ENCODE measurements around the gene CASP10. TPM values are rescaled to one million over a fixed set of nuclear protein-coding genes. Genes with fewer than 3 reads are reported as not detected.

The CASP10 gene
- total and polyA plus RNA-seq, 2 donors (not counting 1 experiment from before 2014, with no cell fraction given): 16.0 to 34.3 TPM

GRCh38 chr2:201242571-201243277, 59.8 kb downstream of the CASP10 start:
- H3K9ac ChIP-seq (ENCODE audit: low read length): no peak overlapping the region
- H3K27ac ChIP-seq (ENCODE audit: low read length in 2 of 2): peak overlapping the region; percentile 27 to 42
- ChIA-PET POLR2A (no interaction called here), CTCF (interaction anchor here (0.6 to 1.6 kb wide), 9 partner anchors 11 to 155 kb away, joined by 3 to 14 read pairs (median 7); partner anchors contain the start of gene CASP8)
- intact Hi-C loops (cut with micrococcal nuclease): loop anchor here (1.0 kb wide), 1 partner anchor 11 kb away; no protein-coding TSS in a partner anchor
- peaks cover 0 to 7% of the 10 kb centered on the region in 2 experiments for H3K36me3 ChIP-seq (replicated peaks in 1 of 2; ENCODE audit: control extremely low read depth in 1 of 2, control insufficient read depth in 1 of 2, extremely low read depth in 1 of 2, insufficient read depth in 2 of 2, low read length in 1 of 2)
- Mint-ChIP-seq H3K4me1 (peaks cover 74% of the 10 kb centered on the region), H3K4me3 (peak overlapping the region; percentile 14), H3K27ac (peak overlapping the region; percentile 46), H3K27me3 (no peaks in the 10 kb centered on the region), H3K9me3 (ENCODE audit: insufficient read depth) (no peaks in the 10 kb centered on the region)
- no peaks in the 10 kb centered on the region for H3K9me3 ChIP-seq (ENCODE audit: control extremely low read depth in 1 of 3, control insufficient read depth in 2 of 3, insufficient read depth in 1 of 3, low read length in 2 of 3)
- H3K27me3 ChIP-seq (replicated peaks in 1 of 4; ENCODE audit: control extremely low read depth in 1 of 4, control insufficient read depth in 3 of 4, insufficient read depth in 4 of 4, low read length in 3 of 4): no peaks in the 10 kb centered on the region
- H3K4me3 ChIP-seq (ENCODE audit: control extremely low read depth in 1 of 5, extremely low read depth in 1 of 5, insufficient read depth in 1 of 5, low read depth in 2 of 5, low read length in 4 of 5): peak overlapping the region in 1 of 5 experiments; percentile 33
- no peak overlapping the region for H2AFZ ChIP-seq (ENCODE audit: insufficient read depth, low read depth, low read length, poor library complexity, severe bottlenecking)
- DNase-seq (no peak), ATAC-seq (ENCODE audit: low read depth) (no peak)
- TF ChIP-seq EZH2 (IDR thresholded peaks at IDR 0.05; ENCODE audit: borderline replicate concordance, insufficient read depth, low read depth, low read length, poor library complexity, severe bottlenecking) (no peak), CTCF (IDR thresholded peaks at IDR 0.05) (no peak)
- H4K20me1 ChIP-seq (ENCODE audit: control insufficient read depth, insufficient read depth, low read length, poor library complexity, severe bottlenecking): no peaks in the 10 kb centered on the region
- peaks cover 81% of the 10 kb centered on the region for H3K79me2 ChIP-seq (ENCODE audit: control insufficient read depth, insufficient read depth, low read length)
- H3K4me2 ChIP-seq (replicated peaks; ENCODE audit: low read depth, low read length, poor library complexity, severe bottlenecking): peak overlapping the region; percentile 52
- peaks cover 47 to 48% of the 10 kb centered on the region in 2 donors for H3K4me1 ChIP-seq (ENCODE audit: control insufficient read depth in 2 of 2, insufficient read depth in 2 of 2, low read length in 2 of 2)

- CTCF ChIA-PET: interaction anchor here (0.9 to 1.3 kb wide), 4 partner anchors 8 to 120 kb away, joined by 3 to 6 read pairs (median 4); no protein-coding TSS in a partner anchor
- H3K4me1 Mint-ChIP-seq: peaks cover 78% of the 10 kb centered on the region
These were observed 61.9 kb downstream of the CASP10 start for GRCh38 chr2:201244829-201245228.

More at GRCh38 chr2:201244829-201245228, 61.9 kb downstream of the CASP10 start:
- DNase-seq (no peak), ATAC-seq (ENCODE audit: low read depth) (no peak)
- Histone ChIP-seq H3K9me3 (ENCODE audit: control extremely low read depth in 1 of 3, control insufficient read depth in 2 of 3, insufficient read depth in 1 of 3, low read length in 2 of 3) (no peaks in the 10 kb centered on the region), H3K4me2 (replicated peaks; ENCODE audit: low read depth, low read length, poor library complexity, severe bottlenecking) (no peak overlapping the region), H2AFZ (ENCODE audit: insufficient read depth, low read depth, low read length, poor library complexity, severe bottlenecking) (no peak overlapping the region), H3K36me3 (replicated peaks in 1 of 2; ENCODE audit: control extremely low read depth in 1 of 2, control insufficient read depth in 1 of 2, extremely low read depth in 1 of 2, insufficient read depth in 2 of 2, low read length in 1 of 2) (peaks cover 0 to 4% of the 10 kb centered on the region in 2 experiments), H3K4me3 (ENCODE audit: control extremely low read depth in 1 of 5, extremely low read depth in 1 of 5, insufficient read depth in 1 of 5, low read depth in 2 of 5, low read length in 4 of 5) (no peak overlapping the region), H4K20me1 (ENCODE audit: control insufficient read depth, insufficient read depth, low read length, poor library complexity, severe bottlenecking) (no peaks in the 10 kb centered on the region), H3K9ac (ENCODE audit: low read length) (no peak overlapping the region), H3K27me3 (replicated peaks in 1 of 4; ENCODE audit: control extremely low read depth in 1 of 4, control insufficient read depth in 3 of 4, insufficient read depth in 4 of 4, low read length in 3 of 4) (no peaks in the 10 kb centered on the region), H3K79me2 (ENCODE audit: control insufficient read depth, insufficient read depth, low read length) (peaks cover 89% of the 10 kb centered on the region), H3K4me1 (ENCODE audit: control insufficient read depth in 2 of 2, insufficient read depth in 2 of 2, low read length in 2 of 2) (peaks cover 36 to 40% of the 10 kb centered on the region in 2 donors), H3K27ac (ENCODE audit: low read length in 2 of 2) (no peak overlapping the region)
- intact Hi-C loops (cut with micrococcal nuclease): no loop called here
- Mint-ChIP-seq H3K27ac (no peak overlapping the region), H3K27me3 (no peaks in the 10 kb centered on the region), H3K4me3 (no peak overlapping the region), H3K9me3 (ENCODE audit: insufficient read depth) (no peaks in the 10 kb centered on the region)
- TF ChIP-seq EZH2 (IDR thresholded peaks at IDR 0.05; ENCODE audit: borderline replicate concordance, insufficient read depth, low read depth, low read length, poor library complexity, severe bottlenecking) (no peak), CTCF (IDR thresholded peaks at IDR 0.05) (no peak)
- 74% methylated on average over 4 of the region's 5 CpGs for WGBS (ENCODE audit: insufficient coverage)
- POLR2A ChIA-PET: no interaction called here
